Tibial nerve (tissue), 4 donors: Measurements from ENCODE around the gene ANGPTL2.

Experiments used
- EP300 ChIP-seq, 2 donors: sonication (generic); formaldehyde crosslinking; IDR thresholded peaks; one replicate each; pipeline ENCODE4 v1.6.1; 2017; ENCODE audit warnings: antibody characterized with exemption in 2 of 2, mild to moderate bottlenecking in 1 of 2
- TF ChIP-seq, protein P1 (sequence below), 5 experiments: fragments of 200-600 bp in 3 of 5; fragments of 450-650 bp in 2 of 5; sonication (generic) in 3 of 5; IDR thresholded peaks; one replicate each; pipeline ENCODE4 v1.5.1; 2016 to 2019; ENCODE audit warnings: antibody characterized with exemption in 5 of 5, mild to moderate bottlenecking in 3 of 5, moderate library complexity in 2 of 5

DNA sequence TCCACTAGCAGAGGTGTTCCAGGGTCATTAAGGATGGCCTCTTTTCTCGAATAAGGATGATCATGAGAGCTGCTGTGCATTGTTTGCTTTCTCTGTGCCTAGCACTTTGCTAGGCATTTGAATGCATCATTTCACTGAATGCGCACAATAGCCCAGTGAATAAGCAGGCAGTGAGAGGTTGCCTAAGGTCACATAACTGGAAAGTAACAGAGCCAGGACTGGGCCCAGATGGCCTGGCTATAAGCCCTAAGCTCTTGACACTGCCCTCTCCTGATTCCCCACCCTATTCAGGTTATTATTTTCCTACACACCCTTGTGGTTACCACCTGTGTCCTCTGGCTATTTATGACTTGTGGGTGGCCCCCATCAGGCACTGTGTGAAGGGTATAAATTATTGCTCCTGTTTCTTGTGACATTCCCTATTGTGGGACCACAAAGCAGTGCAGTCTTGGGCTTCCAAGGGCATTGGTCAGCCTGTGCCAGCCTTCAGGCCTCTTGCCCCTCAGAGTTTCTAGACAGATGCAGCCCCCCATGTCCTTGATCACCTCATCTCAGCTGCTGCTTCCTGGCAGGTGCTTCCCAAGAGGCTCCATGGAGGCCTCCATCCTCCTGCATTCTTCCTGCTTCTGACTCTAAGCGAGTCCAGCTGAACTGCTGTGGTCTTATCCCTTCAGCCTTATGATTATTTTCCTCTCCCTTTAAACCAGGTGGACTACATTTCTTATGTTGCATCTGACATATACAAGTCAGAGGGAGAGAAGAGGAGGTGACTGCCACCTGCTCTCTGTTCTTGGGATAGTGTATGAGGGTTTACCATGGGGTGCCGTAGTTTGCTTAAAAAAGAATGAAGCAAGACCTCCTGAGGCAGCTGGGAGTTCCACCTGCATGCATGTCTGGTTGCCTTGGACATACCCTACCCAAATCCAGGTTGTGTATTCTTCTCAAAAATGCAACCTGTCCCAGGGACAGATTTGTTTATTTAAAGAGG is 47.6 kb downstream of the ANGPTL2 start:
- TF ChIP-seq, protein P1, sequence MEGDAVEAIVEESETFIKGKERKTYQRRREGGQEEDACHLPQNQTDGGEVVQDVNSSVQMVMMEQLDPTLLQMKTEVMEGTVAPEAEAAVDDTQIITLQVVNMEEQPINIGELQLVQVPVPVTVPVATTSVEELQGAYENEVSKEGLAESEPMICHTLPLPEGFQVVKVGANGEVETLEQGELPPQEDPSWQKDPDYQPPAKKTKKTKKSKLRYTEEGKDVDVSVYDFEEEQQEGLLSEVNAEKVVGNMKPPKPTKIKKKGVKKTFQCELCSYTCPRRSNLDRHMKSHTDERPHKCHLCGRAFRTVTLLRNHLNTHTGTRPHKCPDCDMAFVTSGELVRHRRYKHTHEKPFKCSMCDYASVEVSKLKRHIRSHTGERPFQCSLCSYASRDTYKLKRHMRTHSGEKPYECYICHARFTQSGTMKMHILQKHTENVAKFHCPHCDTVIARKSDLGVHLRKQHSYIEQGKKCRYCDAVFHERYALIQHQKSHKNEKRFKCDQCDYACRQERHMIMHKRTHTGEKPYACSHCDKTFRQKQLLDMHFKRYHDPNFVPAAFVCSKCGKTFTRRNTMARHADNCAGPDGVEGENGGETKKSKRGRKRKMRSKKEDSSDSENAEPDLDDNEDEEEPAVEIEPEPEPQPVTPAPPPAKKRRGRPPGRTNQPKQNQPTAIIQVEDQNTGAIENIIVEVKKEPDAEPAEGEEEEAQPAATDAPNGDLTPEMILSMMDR (IDR thresholded peaks at IDR 0.05), result no peak
- TF ChIP-seq EP300 (IDR thresholded peaks at IDR 0.05), result peak in 1 of 2 donors; percentile 0
